NT2/D1 (cell line): Measurements from ENCODE around the gene ABHD17C.

Experiments used
- SUZ12 ChIP-seq: IDR thresholded peaks from 2 replicates; pipeline ENCODE4 v1.6.1; 2011; ENCODE audit not compliant: insufficient read length, insufficient read depth; ENCODE audit errors: extremely low read depth
- YY1 ChIP-seq: IDR thresholded peaks from 2 replicates; pipeline ENCODE4 v1.6.1; 2011; ENCODE audit not compliant: insufficient read length, insufficient read depth
- ZNF274 ChIP-seq: IDR thresholded peaks from 2 replicates; pipeline ENCODE4 v1.6.1; 2011; ENCODE audit warnings: mild to moderate bottlenecking, low read depth, low read length

GRCh38 chr15:80679167-80679803 is 15.8 kb upstream of the ABHD17C start:
- TF ChIP-seq YY1 (no peak), ZNF274 (no peak), SUZ12 (no peak)
